PFSK-1 (cell line): Measurements from ENCODE around the gene BABAM2.

Experiments used
- FOXP2 ChIP-seq: optimal IDR thresholded peaks from 2 replicates; pipeline ENCODE3; 2011; ENCODE audit warnings: borderline replicate concordance, control low read depth, inconsistent platforms; ENCODE audit not compliant: insufficient read depth; ENCODE audit errors: extremely low read length, extremely low read depth
- POLR2AphosphoS5 ChIP-seq: IDR thresholded peaks from 2 replicates; pipeline ENCODE4 v1.6.1; 2012; ENCODE audit warnings: low read depth, mild to moderate bottlenecking, control low read depth, low read length, moderate library complexity
- REST ChIP-seq, 2 experiments: IDR thresholded peaks; 2 replicates each; pipeline versions ENCODE4 v1.6.1 to v1.8.0; 2011 to 2012; ENCODE audit warnings: low read depth in 2 of 2, low read length in 2 of 2, control low read depth in 1 of 2, inconsistent platforms in 1 of 2, mild to moderate bottlenecking in 1 of 2, moderate library complexity in 1 of 2; ENCODE audit not compliant: insufficient read depth in 1 of 2
- SIN3A ChIP-seq: IDR thresholded peaks from 2 replicates; pipeline ENCODE4 v1.6.1; 2012; ENCODE audit warnings: mild to moderate bottlenecking, low read length, moderate library complexity, borderline replicate concordance; ENCODE audit not compliant: insufficient read depth
- TAF1 ChIP-seq: IDR thresholded peaks from 2 replicates; pipeline ENCODE4 v1.6.1; 2012; ENCODE audit warnings: low read length, control low read depth, borderline replicate concordance; ENCODE audit not compliant: insufficient read depth

Gene BABAM2

GRCh38 chr2:28227498-28227897 lies 337.0 kb downstream of the BABAM2 start:
- no peak for TF ChIP-seq FOXP2
- TF ChIP-seq TAF1, result no peak
- TF ChIP-seq SIN3A, result no peak
- TF ChIP-seq REST (IDR thresholded peaks at IDR 0.05; ENCODE audit: insufficient read depth in 1 of 2, low read depth in 2 of 2, low read length in 2 of 2), result no peak
- no peak for TF ChIP-seq POLR2AphosphoS5

- TF ChIP-seq POLR2AphosphoS5 (no peak), TAF1 (no peak), FOXP2 (no peak), SIN3A (no peak), REST (IDR thresholded peaks at IDR 0.05; ENCODE audit: insufficient read depth in 1 of 2, low read depth in 2 of 2, low read length in 2 of 2) (no peak)
These were observed 338.0 kb downstream of the BABAM2 start for GRCh38 chr2:28228434-28228995.

GRCh38 chr2:28231110-28231631 lies 340.6 kb downstream of the BABAM2 start:
- no peak for TF ChIP-seq POLR2AphosphoS5
- no peak for TF ChIP-seq SIN3A
- TF ChIP-seq REST (IDR thresholded peaks at IDR 0.05; ENCODE audit: insufficient read depth in 1 of 2, low read depth in 2 of 2, low read length in 2 of 2), result no peak
- TF ChIP-seq FOXP2, result no peak
- no peak for TF ChIP-seq TAF1

GRCh38 chr2:28232295-28232694 lies 341.8 kb downstream of the BABAM2 start:
- TF ChIP-seq POLR2AphosphoS5 (no peak), FOXP2 (no peak), SIN3A (no peak), REST (IDR thresholded peaks at IDR 0.05; ENCODE audit: insufficient read depth in 1 of 2, low read depth in 2 of 2, low read length in 2 of 2) (no peak), TAF1 (no peak)

GRCh38 chr2:28233164-28233676 lies 342.7 kb downstream of the BABAM2 start:
- TF ChIP-seq FOXP2, result no peak
- TF ChIP-seq REST (IDR thresholded peaks at IDR 0.05; ENCODE audit: insufficient read depth in 1 of 2, low read depth in 2 of 2, low read length in 2 of 2), result no peak
- TF ChIP-seq TAF1, result no peak
- no peak for TF ChIP-seq SIN3A
- no peak for TF ChIP-seq POLR2AphosphoS5
